ENCODE results near the gene CABP2.
A peak's percentile ranks its signal among the peaks of the same experiment; 100 is the strongest.

Gene CABP2

DNA sequence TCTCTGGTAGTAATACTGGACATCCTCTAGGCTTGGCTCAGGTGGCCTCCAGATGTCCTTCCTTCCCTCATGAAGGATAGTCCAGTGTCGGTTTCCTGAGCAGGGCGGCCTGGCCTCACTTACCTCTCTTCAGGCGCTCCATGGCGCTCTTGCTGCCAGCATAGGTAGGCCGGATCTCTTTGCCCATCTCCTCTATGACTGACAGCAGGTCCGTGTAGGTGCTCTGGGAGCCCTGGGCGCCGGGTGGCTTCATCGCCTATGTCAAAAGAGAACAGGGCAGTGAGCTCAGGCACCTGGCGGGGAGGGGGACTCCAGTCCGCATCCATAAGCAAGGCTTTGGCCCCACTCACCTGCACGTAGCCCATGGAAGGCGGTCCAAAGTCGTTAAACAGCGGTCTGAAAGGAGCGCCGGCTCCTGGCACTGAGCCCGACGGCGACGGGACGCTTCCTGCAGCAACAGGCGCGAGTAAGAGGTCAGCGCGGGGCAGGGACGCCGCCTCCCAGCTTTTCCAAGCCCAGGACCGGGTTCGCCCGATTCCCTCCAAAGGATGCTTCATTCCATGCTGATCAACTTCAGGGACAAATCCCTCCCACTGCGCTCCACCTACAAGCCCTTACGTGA lies 15.9 kb downstream of the CABP2 start:
- DNase-seq: no peak

DNA sequence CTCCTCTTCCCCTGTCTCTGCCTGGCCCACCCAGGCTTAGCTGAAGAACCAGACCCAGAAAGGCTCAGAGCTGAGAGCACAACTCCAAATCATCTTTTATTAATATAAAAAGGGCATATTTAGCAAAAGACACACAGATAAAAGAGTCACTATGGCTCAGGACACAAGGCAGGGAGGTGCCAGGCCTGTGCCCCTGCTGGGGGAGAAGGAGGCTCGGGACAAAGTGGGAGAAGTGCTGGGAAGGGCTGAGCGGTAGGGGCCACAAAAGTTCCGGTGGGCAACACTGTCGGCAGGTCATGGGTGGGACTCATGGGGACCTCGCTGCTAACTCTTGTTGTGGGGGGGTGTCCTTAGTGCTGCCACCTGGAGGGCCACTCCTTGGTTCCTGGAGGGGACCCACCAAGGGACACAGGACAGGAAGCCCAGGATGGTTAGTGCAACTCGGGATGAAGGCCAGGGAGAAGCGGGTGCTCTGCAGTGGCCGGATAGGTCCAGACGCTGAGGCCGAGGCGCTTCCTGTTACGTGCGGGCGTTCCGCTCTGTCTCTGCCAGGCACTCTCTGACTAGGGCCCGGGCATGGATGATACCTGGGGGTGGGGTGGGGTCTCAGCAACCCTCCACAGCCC lies 16.7 kb downstream of the CABP2 start:
- DNase-seq: no peak

DNA sequence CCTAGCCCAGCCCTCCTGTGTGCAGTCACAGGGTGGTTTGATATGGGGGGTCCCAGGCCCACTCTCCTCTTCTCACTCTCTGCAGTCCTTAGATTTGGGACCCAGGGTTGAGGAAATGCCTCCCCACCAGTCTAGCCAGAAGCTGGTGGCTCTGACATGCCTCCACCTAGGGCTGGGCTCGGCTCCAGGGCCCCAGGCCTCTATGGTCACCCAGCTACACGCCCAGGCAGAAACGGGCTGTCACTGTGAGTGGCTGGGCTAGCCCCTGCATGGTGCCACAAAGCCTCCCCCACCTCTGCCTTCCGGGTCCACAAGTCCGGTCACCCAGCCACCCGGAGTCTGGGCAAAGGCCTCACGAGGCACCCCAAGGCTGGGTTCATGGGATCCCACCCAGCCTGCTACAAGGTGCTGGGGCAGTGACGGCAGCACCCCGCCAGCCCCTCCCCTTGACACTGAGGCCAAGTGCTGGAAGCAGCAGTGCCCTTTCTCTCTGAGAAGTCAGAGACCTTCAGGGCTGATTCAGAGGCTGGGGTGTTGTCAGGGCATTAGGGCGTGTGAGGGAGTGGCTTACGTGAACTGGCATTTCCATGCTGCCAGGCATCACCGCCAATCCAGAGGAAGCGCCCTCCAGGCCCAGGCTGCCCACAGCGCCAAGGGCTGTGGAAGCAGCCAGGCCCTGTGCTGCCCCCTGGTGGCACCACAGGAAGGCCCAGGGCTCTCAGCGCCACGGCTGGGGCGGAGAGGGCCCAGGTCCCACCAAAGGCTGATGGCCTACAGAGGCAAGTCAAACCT lies 17.4 kb downstream of the CABP2 start:
- DNase-seq: peak; percentile 80 to 84

DNA sequence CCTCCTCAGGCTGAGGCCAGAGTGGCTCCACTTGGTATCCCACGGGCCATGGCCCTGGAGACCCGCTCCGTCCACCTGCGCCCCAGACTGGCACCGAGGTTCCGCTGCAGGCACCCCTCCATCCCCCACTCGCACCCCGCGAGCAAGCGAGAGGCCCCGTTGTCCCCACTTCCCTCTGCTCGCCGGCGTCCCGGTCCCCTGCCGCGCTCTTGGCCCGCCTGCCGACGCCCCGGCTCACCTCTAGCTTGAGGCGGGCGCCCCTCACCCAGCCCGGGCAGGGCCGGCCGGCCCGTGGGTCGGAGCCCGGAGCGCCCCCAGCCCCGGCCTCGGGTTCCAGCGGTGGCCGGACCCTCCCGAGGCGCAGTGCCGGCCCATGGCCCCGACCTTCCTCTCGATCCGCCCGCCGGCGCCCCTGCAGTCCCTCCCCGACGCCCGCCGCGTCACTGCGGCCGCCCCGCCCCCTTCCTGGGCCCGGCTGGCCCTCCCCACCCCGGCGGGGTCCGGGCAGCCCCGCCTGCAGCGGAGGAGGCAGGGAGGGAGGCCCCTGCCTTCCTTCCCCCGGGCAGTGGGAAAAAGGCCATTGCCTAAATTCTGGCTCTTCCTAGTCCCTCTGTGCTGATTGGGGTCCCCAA lies 18.2 kb downstream of the CABP2 start, which contains the start of gene PITPNM1:
TSS of gene PITPNM1 (minus strand) at position 414 of the 632 bp plus-strand sequence. CDS start 1,183 bp downstream, outside the sequence.
- DNase-seq: peak; percentile 27 to 67

DNA sequence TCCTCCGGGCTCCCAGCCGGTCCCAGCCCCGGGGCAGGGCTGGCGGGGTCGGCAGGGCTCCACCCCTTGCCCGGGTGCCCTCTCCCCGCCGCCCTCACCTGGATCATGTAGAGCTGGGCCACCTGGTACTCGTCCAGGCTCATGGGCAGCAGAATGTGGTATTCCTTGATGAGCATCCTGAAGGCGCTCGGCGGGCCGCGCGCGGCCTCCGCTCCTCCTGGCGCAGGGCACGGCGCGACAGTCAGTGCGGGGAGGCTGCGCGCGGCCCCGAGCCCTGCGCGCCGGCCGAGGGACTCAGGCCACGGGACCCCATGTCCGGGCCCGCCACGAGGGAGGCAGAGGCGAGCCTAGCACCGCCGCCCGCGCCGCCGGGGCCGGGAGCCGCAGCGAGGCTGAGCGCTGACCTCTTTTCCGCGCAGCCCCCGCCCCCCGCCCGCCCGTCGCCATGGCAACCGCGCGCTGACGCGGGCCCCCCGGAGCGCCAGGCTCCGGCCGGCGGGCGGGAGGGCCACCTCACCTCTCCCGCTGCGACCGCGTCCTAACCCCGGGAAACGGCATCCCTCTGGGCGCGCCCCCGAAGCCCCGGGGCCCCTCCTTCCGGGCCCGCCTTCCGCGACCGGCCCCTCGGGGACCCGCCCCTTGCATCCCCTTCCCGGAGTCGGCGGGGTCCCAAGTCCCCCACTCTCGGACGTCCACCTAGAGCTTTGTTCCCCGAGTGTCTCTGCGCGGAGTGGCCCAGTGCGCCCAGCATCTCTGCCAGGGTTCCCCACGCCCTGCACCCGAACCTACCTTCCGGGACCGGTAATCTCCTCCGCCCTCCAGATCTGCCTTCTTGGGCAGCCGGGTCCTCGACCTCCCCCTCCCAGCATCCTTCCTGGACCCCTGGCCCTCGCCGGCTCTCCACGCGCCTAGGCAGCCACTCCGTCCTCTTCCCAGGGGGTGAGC lies 19.0 kb downstream of the CABP2 start:
- peak in 1 of 2 experiments; percentile 48 for DNase-seq

DNA sequence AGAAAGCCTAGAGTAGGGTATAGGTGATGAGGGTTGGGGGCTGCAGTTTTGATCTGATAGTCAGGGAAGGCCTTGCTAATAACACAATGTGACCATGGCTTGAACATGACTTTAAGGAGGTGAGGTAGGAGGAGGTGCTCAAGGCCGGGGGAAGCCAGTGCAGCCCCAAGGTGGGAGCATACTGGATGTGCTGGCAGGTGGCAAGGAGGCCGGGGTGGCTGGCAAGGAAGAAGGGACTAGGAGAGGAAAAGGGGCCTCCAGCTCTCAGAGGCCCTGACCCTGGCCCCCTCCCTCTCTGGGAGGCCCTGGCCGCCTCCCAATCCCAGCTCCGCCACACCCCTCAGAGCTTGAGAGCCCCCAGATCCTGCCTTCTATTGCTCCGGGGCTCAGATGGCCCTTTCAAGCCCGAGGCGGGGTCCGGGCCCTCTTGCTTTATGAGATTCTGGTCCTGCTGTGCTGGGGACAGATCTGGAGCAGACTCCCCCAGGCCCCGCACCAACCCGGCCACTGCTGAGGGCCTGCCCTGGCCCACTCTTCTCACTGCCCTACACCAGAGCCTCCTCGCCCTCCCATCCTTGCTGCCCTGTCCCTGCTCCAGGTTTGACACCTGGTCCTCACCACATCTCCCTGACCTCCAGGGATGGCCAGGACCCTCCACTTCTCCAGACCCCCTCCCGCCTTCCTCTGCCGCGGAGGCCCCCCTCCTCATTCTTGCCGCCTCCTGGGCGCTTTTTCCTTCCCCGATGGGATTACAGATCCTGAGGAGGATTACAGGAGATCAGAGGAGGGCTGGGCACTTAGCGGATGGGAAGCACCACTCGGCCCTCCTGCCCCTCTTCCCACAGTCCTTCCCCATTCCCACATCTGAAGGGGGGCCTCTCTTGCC lies 19.9 kb downstream of the CABP2 start:
- no peak for DNase-seq

DNA sequence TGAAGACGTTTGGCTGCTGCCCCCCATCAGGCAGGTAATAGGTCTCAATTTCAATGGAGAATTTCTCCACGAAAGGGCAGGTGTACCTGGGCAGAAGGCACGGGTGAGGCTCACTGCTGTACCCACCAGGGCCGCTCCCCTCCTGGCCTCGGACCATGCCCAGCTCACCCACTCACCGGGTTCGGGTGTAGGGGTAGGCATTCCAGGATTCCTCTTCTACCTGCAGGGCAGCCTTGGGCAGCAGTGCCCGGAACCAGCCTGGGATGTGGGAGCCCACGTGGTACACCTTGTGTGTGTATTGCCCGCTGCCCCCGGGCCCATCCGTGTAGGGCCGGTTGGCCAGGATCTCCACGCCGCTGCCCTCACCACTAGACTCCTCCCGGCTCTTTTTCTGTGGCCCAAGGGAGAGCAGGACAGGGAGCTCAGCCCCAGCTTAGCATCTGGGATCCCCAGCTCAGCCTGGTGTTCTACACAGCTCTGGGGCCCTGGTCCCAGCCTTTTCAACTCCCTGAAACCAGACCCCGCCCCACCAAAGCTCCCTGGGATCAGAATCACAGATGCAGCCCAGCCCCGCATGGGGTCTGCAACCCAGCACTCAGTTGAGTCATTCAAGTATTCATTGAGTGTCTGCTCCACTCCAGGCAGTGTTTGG lies 20.8 kb downstream of the CABP2 start:
- no peak for DNase-seq

DNA sequence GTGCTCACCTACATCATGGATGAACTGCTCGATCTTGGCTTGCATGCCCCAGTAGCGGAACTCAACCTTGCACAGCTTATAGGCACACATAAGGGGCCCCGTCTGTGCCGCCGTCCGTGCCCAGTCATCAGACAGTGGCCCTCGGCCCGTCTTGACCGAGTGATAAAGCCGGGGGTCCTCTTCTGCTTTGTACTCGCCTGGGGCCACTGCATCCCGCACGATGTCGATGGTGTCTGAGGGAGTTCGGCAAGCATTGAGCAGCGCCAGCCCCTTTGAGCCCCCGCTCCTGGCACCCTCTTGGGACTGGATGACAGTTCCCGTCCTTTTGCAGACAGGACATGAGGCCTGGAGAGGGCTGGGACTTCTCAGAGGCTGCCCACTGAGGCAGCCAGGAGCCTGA lies 21.4 kb downstream of the CABP2 start:
- DNase-seq: no peak

DNA sequence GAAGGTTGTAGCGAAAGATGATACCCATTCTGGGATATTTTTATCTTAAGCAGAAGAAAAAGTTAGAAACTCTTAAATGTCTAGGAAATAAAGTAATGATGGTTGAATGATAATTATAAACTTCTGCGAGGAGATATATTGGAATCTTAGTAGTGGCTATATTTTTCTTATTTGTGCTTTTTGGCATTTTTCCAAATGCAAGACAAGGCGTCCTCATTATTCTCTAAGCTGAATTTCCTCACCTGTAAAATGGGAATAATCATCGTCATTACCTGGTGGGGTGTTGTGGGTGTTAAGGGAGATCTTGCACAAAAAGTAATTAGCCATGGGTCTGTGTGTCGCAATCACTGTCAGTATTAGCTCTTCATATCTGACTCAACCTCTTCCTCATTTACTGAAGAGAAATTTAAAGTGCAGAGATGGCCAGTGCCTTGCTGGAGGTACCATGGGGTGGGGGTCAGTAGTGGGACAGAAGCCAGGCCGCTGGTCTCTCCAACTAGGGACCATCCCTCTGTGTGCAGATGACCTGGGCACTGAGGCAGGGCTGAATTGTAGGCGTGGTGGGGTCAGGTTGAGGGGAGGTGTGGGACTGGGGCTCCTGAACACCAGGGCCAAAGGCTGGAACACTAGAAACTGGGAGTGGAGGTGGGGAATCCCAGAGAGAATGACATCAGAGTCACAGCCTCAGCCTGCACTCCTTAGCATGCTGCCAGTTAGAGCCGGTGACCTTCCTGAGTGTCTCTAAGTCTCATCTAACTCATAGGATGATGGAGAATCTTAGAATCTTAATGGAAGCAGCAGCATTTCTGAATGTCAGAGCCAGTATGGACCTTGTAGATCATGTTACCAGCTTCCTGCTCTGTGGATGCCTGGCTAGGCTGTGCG lies 22.2 kb downstream of the CABP2 start:
- DNase-seq: no peak

DNA sequence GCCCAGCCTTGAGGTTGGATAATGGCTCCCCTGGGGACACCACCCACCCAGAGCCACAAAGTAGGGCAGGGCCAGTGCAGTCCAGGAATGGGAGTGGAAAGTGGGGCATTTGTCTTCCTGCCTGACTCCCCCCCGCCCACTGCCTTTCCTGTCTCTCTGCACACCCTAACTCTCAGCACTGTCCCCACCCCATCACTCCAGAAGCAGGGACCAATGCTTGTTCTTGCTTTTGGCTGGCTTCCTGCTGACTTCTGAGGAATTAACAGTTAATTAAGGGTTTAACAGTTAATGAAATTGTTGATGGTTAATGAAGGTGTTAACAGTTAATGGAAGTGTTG lies 22.8 kb downstream of the CABP2 start:
- DNase-seq: no peak

DNA sequence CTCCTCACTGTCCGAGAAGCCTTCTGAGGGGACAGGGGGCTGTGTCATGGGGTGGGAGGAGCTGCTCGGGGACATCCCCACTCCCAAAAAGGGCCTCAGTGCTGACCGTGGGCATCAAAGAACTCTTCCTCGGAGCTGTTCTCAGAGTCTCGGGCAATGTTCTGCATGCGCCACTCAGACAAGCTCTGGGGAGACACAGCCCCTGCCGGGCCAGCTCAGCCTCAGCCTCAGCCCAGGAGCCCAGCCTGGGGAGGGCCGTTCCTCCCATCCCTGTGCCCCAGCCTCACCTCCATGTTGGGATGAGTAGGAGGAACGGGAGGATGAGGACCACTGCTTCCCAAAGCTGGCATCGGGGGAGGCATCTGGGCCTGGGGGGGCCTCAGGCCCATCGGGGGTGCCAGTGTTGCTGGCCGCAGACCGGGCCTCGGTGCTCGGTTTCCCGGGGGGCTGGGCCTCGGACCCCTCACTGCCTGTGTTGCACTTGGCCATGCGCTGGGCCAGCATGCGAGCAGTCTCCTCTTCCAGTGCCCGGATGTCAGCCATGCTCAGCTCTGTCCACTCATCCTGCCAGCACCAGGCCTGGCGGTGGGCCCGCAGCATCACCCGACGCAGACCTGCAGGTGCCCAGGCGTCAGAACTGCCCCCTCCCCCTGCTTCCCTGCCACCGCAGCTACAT lies 23.3 kb downstream of the CABP2 start:
- DNase-seq: no peak

DNA sequence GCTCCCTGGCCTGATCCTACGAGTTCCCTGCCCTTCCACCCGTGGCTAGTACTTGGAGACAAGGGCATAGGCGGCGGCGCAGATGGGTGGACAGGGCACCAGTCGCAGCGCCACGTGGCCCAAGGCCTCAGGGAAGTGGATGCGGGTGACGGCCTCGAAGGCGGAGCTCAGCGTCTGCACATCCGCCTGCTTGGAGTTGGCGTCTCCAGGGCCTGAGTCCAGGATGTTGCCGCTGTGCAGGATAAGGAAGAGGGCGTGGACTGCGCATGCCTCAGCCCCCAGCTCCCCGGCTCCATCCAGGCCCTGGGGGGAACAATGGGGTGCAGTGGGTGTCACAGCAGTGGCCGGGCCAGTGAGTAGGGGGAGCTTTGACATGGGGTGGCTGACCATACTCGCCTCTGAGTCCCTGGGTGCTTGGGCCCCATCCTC lies 24.7 kb downstream of the CABP2 start:
- DNase-seq: no peak

DNA sequence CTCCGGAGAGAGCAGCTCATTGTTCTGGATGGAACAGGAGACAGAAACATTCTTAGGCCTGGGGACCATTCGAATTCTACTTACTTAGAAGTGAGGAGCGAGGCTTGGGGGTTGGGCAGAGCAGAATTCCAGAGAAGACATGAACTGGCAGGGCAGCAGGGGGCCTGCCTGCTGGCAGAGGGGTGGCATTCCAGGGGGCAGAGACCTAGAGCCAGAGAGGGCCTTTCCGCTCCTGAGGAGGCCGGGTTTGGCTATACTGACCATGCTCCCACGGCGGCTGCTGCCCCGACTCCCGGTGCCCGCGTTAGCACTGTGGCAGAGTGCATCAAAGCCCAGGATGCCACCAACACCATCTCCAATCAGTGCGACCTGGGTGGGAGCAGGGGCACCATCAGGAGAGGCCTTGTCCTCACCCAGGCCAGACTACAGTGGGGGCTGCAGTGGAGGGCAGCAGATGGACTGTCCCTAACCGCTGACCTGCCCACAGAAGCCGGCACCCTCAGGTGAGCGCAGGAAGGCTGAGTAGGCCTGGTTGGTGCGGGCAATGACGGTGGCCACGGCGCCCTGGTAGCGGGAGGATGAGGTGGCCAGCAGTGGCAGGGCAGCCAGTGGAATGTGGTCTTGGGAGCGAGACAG lies 25.5 kb downstream of the CABP2 start:
- no peak for DNase-seq

DNA sequence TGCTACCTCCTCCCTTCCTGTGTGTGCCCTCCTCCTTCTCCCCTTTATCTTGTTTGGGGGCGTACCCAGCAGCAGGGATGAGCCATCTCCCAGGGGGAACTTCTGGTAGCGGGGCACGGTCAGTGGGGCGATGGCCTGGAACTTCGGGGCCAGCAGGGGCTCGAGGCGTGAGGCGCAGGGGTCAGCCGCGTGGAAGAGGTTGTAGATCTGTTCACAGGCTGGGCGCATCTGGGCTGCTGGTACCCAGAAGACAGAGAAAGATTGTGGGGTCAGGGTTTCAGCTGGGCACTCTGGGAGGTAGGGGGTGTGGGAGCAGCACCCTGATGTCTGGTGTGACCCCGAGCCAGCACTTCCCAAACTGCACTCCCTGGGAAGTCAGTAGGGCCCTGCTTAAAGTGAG lies 27.1 kb downstream of the CABP2 start:
- no peak for DNase-seq

DNA sequence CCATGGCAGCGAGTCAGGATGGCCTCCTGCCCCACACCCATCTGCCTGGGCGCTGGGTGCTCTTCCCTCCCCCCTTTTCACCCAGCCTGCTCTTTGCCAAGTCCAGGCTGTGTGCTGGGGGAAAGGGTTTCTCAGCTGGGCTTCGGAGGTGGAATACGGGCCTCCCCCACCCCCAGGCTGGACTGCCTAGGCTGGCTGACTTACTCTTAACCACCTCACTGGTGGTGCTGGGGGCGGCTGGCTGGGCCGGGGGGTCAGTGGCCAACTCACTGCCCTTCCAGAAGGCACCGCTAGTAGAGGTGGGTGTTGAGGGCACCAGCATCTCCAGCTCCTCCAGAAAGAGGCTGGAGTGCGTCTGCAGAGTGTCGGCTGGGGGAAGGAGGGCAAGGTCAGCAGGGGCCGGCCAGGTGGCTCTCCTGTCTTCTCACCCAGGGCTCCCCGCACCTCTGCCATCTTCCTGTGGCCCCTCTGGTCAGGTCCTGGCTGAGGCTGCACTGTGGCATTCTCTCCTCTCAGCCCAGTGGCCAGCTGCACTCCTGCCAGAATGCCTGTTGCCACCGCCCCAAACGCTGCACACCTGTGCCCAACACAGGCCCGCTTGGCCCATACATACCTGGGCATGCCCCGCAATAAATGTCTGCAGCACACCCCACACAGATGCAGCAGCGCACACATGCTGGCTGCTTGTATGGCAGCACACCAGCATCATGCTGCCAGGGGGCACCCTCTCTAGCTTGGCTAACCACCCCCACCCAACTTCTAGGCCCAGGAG lies 27.8 kb downstream of the CABP2 start:
- DNase-seq: no peak

DNA sequence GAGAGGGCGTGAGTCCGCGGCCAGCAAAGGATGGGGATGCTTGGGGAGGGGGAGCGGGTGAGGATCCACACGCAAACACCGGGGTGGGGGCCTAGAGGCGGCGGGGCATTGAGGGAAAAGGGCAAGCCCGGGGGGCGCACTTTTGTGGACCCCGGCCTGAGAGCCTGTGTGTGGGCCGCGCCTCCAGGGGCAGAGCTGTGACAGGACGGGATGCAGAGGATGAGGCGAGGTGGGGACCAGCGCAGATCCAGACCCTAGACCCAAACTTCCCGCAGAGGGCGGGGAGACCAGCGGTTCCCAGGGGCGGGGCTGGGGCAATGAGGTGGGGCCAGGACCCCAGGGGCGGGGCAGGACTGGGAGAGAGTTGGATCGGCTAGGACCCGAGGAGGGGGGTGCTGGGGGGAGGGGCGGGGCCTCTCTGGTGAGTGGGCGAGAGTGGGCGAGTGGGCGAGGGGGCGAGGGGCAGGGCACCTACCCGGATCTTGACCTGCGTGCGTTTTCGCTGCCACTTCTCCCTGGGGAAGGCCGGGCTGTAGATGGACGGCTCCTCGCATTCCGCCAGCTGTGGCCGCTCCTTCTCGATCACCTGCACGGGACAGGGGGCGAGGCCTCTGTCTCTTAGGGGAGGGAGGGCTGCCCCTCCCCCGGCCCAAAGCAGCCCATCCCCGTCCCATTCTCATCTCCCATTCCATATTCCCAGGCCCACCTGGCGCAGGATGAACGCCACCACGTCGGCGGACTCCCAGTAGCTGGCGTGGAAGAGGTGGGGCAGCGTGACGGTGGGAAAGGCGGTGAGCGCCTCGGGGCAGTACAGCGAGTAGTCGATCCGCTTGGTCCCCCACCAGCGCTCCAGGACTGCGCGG lies 28.6 kb downstream of the CABP2 start:
- no peak for DNase-seq

All from NCI-H1930 (cell line).